ENCODE data around the gene PPP2R5D.
"Not testable (repeated sequence)": the region's sequence is repeated elsewhere in the genome, so short reads cannot be mapped to it uniquely, and the experiment has no call there.

PPP2R5D gene

GRCh38 chr6:42940493-42941045 is 43.8 kb upstream of the PPP2R5D start:
- no peak overlapping the region for H3K4me2 ChIP-seq (ENCODE audit: low read length)

GRCh38 chr6:42941356-42941755 is 43.0 kb upstream of the PPP2R5D start:
- Histone ChIP-seq H4K20me1 (ENCODE audit: insufficient read depth, low read length) (peaks cover 35% of the 10 kb centered on the region), H3K36me3 (replicated peaks; ENCODE audit: low read depth, low read length) (peaks cover 65% of the 10 kb centered on the region), H3K79me2 (ENCODE audit: low read length) (peaks cover 31% of the 10 kb centered on the region)
- H3K27me3 ChIP-seq (ENCODE audit: low read depth, low read length); H3K9me3 ChIP-seq (ENCODE audit: insufficient read depth, low read length); H3K9ac ChIP-seq (ENCODE audit: low read length); H3K4me3 ChIP-seq (ENCODE audit: low read length); H3K4me1 ChIP-seq (ENCODE audit: low read length); H3K4me2 ChIP-seq (ENCODE audit: low read length); H3K27ac ChIP-seq (ENCODE audit: low read length); H2AFZ ChIP-seq (ENCODE audit: low read depth, low read length): not testable (repeated sequence)

More at GRCh38 chr6:42940493-42941045, 43.8 kb upstream of the PPP2R5D start:
- H3K4me3 ChIP-seq (ENCODE audit: low read length) = no peak overlapping the region
- peaks cover 11% of the 10 kb centered on the region for H3K4me1 ChIP-seq (ENCODE audit: low read length)
- H3K9ac ChIP-seq (ENCODE audit: low read length) = no peak overlapping the region
- H3K36me3 ChIP-seq (replicated peaks; ENCODE audit: low read depth, low read length) = peaks cover 72% of the 10 kb centered on the region
- H2AFZ ChIP-seq (ENCODE audit: low read depth, low read length) = no peak overlapping the region
- no peaks in the 10 kb centered on the region for H3K9me3 ChIP-seq (ENCODE audit: insufficient read depth, low read length)
- no peak for TF ChIP-seq CTCF (IDR thresholded peaks at IDR 0.05; ENCODE audit: low read depth, low read length)
- no peak for TF ChIP-seq EZH2phosphoT487 (IDR thresholded peaks at IDR 0.05; ENCODE audit: low read depth)
- peaks cover 43% of the 10 kb centered on the region for H4K20me1 ChIP-seq (ENCODE audit: insufficient read depth, low read length)
- H3K27ac ChIP-seq (ENCODE audit: low read length) = no peak overlapping the region
- H3K27me3 ChIP-seq (ENCODE audit: low read depth, low read length) = no peaks in the 10 kb centered on the region
- H3K79me2 ChIP-seq (ENCODE audit: low read length) = peaks cover 39% of the 10 kb centered on the region

GRCh38 chr6:42942444-42942843 is 41.9 kb upstream of the PPP2R5D start:
- Histone ChIP-seq H3K4me1 (ENCODE audit: low read length) (no peaks in the 10 kb centered on the region), H3K9me3 (ENCODE audit: insufficient read depth, low read length) (no peaks in the 10 kb centered on the region), H2AFZ (ENCODE audit: low read depth, low read length) (no peak overlapping the region), H3K4me3 (ENCODE audit: low read length) (no peak overlapping the region), H3K9ac (ENCODE audit: low read length) (no peak overlapping the region), H3K79me2 (ENCODE audit: low read length) (peaks cover 21% of the 10 kb centered on the region), H3K4me2 (ENCODE audit: low read length) (no peak overlapping the region), H3K27me3 (ENCODE audit: low read depth, low read length) (no peaks in the 10 kb centered on the region), H4K20me1 (ENCODE audit: insufficient read depth, low read length) (peaks cover 24% of the 10 kb centered on the region), H3K27ac (ENCODE audit: low read length) (no peak overlapping the region), H3K36me3 (replicated peaks; ENCODE audit: low read depth, low read length) (peaks cover 58% of the 10 kb centered on the region)
- TF ChIP-seq CTCF (IDR thresholded peaks at IDR 0.05; ENCODE audit: low read depth, low read length) (no peak), EZH2phosphoT487 (IDR thresholded peaks at IDR 0.05; ENCODE audit: low read depth) (no peak)

- Histone ChIP-seq H3K4me2 (ENCODE audit: low read length) (no peak overlapping the region), H3K9ac (ENCODE audit: low read length) (no peak overlapping the region), H3K4me3 (ENCODE audit: low read length) (no peak overlapping the region), H3K27ac (ENCODE audit: low read length) (no peak overlapping the region), H4K20me1 (ENCODE audit: insufficient read depth, low read length) (no peaks in the 10 kb centered on the region), H2AFZ (ENCODE audit: low read depth, low read length) (no peak overlapping the region), H3K36me3 (replicated peaks; ENCODE audit: low read depth, low read length) (peaks cover 15% of the 10 kb centered on the region), H3K79me2 (ENCODE audit: low read length) (no peaks in the 10 kb centered on the region), H3K27me3 (ENCODE audit: low read depth, low read length) (no peaks in the 10 kb centered on the region), H3K9me3 (ENCODE audit: insufficient read depth, low read length) (no peaks in the 10 kb centered on the region), H3K4me1 (ENCODE audit: low read length) (no peaks in the 10 kb centered on the region)
- TF ChIP-seq CTCF (IDR thresholded peaks at IDR 0.05; ENCODE audit: low read depth, low read length) (no peak), EZH2phosphoT487 (IDR thresholded peaks at IDR 0.05; ENCODE audit: low read depth) (no peak)
Measured at GRCh38 chr6:42947950-42948349, 36.4 kb upstream of the PPP2R5D start.
